ENCODE measurements around the gene NR4A1.

GRCh38 chr12:52014567-52015530 lies 36.4 kb upstream of the NR4A1 start:
- TF ChIP-seq USF2 (CRISPR knock-in tag; IDR thresholded peaks at IDR 0.05) = no peak
- TF ChIP-seq NR1H2 (CRISPR knock-in tag; IDR thresholded peaks at IDR 0.05) = no peak
- no peak for TF ChIP-seq CTCF (IDR thresholded peaks at IDR 0.05)
- no peak for TF ChIP-seq ATF1 (CRISPR knock-in tag; IDR thresholded peaks at IDR 0.05)
- TF ChIP-seq CBFB (CRISPR knock-in tag; IDR thresholded peaks at IDR 0.05; ENCODE audit: low read depth) = no peak
- no peak for TF ChIP-seq TEAD1 (CRISPR knock-in tag; IDR thresholded peaks at IDR 0.05)
- TF ChIP-seq KAT7 (CRISPR knock-in tag; IDR thresholded peaks at IDR 0.05; ENCODE audit: borderline replicate concordance) = no peak
- TF ChIP-seq SP1 (CRISPR knock-in tag; conservative IDR thresholded peaks at IDR 0.05) = no peak
